PFSK-1 (cell line): Measurements from ENCODE around the gene ARHGAP10.

ENCODE experiments used
- POLR2AphosphoS5 ChIP-seq: IDR thresholded peaks from 2 replicates; pipeline ENCODE4 v1.6.1; 2012; ENCODE audit warnings: low read depth, mild to moderate bottlenecking, control low read depth, low read length, moderate library complexity
- TAF1 ChIP-seq: IDR thresholded peaks from 2 replicates; pipeline ENCODE4 v1.6.1; 2012; ENCODE audit warnings: low read length, control low read depth, borderline replicate concordance; ENCODE audit not compliant: insufficient read depth

DNA sequence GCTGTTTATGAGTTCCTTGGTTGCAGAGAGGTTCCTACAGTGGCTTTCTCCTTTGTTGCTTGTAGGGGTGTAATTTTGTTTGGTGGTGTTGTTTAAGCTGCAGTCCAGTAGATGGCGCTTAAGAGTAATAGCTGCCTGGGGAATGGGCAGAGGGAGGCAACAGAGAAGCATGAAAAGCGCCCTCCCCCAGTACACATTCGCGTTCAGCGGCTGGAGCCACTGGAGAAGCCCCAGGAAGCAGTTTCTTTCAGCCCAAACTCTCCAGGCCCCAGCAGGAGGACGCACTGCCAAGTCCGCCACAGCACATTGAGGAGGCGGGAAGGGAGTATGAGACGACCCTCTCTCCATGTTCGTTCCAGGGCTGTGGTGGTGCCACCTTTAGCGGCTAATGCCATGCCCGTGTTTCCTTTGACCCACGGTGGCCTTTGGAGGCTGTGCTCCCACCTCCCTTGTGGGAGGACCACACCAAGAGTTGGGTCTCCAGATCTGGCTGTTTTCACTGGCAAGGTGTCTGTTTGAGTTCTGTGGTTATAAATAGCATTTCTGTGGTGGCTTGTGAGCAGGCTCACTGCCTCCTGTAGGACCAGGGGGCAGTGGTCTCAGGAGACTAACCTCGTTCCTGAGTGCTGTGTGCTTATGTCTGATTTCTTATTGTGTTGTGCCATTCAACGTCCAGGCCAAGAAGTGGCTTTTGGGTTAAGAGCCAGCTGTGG is 252.3 kb downstream of the ARHGAP10 start:
- TF ChIP-seq POLR2AphosphoS5 (no peak), TAF1 (no peak)
